Left lung (tissue), 10 donors: Measurements from ENCODE around the gene ZMAT5. TPM values are rescaled to one million over a fixed set of nuclear protein-coding genes. Genes with fewer than 3 reads are reported as not detected.
A peak's percentile ranks its signal among the peaks of the same experiment; 100 is the strongest.

Experiments
- ATAC-seq: fragments of 200-7000 bp; cut with Tn5 transposase; one replicate; pipeline ENCODE4 v1.9.1; 2020; ENCODE audit warnings: moderate library complexity
- DNase-seq, 4 donors: peaks; one replicate each; pipeline ENCODE4 v3.0.0-alpha.2; 2013 to 2020
- H3K27ac ChIP-seq, 2 donors: fragments of 200-600 bp; sonication (generic) in 1 of 2; one replicate each; pipeline versions ENCODE4 v1.5.0 to v1.8.0; 2020 to 2021
- H3K27me3 ChIP-seq, 2 donors: fragments of 200-600 bp; sonication (generic) in 1 of 2; one replicate each; pipeline versions ENCODE4 v1.5.0 to v1.8.0; 2020 to 2021
- H3K36me3 ChIP-seq, 2 donors: fragments of 200-600 bp; sonication (generic) in 1 of 2; one replicate each; pipeline versions ENCODE4 v1.5.0 to v1.8.0; 2020 to 2021
- H3K4me1 ChIP-seq, 2 donors: fragments of 200-600 bp; one replicate each; pipeline ENCODE4 v1.8.0; 2021
- H3K4me3 ChIP-seq, 2 donors: fragments of 200-600 bp; sonication (generic) in 1 of 2; one replicate each; pipeline versions ENCODE4 v1.5.0 to v1.8.0; 2020 to 2021; ENCODE audit warnings: mild to moderate bottlenecking in 1 of 2
- H3K9me3 ChIP-seq, 2 donors: fragments of 200-600 bp; sonication (generic) in 1 of 2; one replicate each; pipeline versions ENCODE4 v1.5.0 to v1.8.0; 2020 to 2021
- intact Hi-C, 2 donors: fragments of 100-400 bp; cut with DNase I; formaldehyde crosslinking; loops; one replicate each; pipeline versions ENCODE4 v1.11.2 to v1.14.2; 2022
- polyA plus RNA-seq, 6 donors: library from polyadenylated mRNA; unstranded; fragments of 120-200 nt; gene quantifications; one replicate each; pipeline ENCODE4 v1.2.1, GENCODE V29; 2013; ENCODE audit not compliant: insufficient read length in 6 of 6
- total RNA-seq, 2 donors: library from RNA; stranded (reverse); fragmentation: NEBNext Ultra II Directional; extraction: Animal tissue kit (Norgen Biotek cat#: 25700); gene quantifications; one replicate each; pipeline ENCODE4 v1.2.1, GENCODE V29; 2021
- TF ChIP-seq, protein P1 (sequence below), 2 donors: fragments of 200-600 bp; sonication (generic) in 1 of 2; IDR thresholded peaks; one replicate each; pipeline versions ENCODE4 v1.5.0 to v1.8.0; 2021; ENCODE audit warnings: antibody characterized with exemption in 2 of 2
- donor health status: DM: no; HTN: yes; CAD: no.
- donor health status: DM: no; HTN: no; CAD: no.

The ZMAT5 gene
- total and polyA plus RNA-seq, 8 donors, result 20.3 to 23.3 (median 22.3) TPM

DNA sequence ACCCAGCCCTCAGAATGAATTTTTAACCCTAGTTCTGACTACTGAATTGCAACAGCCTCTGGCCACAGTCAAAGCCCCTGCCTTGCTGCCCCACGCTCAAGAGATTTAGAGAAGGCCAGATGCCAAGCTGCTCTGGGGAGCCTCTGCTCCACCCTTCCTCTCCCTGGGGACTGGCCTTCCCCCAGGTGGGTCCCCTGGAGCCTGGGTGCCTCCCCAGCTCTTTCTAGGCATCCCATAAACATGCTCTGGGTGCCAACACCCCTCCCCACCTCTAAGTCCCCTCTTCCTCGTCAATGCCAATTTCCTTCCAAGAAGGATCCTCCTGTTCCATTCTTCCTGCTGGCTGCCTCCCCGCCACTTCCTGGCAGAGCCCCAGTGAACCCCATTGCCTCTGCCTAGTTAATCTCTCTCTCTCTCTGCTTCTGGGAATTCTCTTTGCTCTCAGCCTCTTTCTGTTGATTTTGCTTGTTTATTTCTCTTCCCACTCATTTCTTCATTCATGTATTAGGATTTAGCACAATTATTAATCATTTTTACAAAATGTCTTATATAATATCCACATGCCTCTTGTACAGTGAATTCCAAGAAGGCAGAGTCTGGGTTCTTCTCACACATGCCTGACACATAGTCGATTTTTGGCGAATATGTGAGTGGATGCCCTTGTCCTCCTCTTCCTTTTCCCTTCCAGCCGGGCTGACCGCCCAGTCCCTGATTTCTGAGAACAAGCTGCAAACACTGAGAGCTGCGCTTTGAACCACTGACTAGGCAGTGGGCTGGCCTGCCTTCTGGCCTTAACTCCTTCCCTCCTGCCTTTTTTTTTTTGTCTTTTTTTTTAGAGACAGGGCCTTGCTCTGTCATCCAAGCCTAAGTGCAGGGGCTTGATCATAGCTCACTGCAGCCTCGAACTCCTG is 17.9 kb upstream of the ZMAT5 start:
- no peaks in the 10 kb centered on the region for H3K9me3 ChIP-seq
- H3K4me1 ChIP-seq, result peaks cover 9 to 19% of the 10 kb centered on the region in 2 donors
- no peak overlapping the region for H3K4me3 ChIP-seq
- intact Hi-C loops, result no loop called here
- peak overlapping the region; percentile 51 to 55 for H3K27ac ChIP-seq
- ATAC-seq (peak; percentile 32), DNase-seq (peak in 2 of 4 donors; percentile 46 to 56)
- H3K27me3 ChIP-seq, result no peaks in the 10 kb centered on the region
- TF ChIP-seq, protein P1, sequence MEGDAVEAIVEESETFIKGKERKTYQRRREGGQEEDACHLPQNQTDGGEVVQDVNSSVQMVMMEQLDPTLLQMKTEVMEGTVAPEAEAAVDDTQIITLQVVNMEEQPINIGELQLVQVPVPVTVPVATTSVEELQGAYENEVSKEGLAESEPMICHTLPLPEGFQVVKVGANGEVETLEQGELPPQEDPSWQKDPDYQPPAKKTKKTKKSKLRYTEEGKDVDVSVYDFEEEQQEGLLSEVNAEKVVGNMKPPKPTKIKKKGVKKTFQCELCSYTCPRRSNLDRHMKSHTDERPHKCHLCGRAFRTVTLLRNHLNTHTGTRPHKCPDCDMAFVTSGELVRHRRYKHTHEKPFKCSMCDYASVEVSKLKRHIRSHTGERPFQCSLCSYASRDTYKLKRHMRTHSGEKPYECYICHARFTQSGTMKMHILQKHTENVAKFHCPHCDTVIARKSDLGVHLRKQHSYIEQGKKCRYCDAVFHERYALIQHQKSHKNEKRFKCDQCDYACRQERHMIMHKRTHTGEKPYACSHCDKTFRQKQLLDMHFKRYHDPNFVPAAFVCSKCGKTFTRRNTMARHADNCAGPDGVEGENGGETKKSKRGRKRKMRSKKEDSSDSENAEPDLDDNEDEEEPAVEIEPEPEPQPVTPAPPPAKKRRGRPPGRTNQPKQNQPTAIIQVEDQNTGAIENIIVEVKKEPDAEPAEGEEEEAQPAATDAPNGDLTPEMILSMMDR (IDR thresholded peaks at IDR 0.05), result no peak
- peaks cover 0 to 35% of the 10 kb centered on the region in 2 donors for H3K36me3 ChIP-seq

DNA sequence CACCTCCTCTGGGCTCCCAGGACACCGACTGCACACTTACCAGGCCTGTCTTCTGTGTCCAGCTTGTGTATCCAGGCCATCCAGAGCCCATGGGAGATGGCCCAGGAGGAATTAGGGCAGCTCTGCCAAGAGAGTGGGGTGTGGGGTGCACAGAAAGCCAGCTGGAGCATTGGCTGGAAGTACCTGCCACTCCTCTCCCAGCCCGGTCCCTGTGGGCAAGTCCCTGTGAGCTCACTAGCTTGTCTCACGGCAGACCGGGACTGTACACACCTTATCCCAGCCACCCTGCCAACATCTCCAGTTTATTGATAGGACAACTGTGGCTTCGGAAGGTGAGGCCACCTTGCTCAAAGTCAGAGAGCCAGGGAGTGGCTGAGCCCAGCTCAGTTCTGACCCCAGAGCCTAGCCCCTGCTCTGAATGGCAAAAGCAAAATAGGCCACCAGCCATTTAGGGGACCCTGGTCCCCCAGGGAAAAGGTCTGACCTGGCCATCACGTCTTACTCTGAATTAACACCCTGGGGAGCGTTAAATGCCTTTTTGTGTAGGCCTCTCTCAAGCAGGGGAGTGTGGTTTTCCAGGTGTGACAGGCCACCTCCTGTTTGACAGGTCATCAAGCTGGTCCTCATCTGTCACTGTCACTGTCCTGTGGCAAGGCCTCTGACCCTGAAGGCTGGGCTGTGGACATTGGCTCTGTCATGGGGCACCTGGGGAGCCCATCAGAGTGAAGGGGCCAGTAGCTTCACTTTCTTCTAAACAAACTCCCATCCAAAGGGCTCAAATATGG is 15.4 kb upstream of the ZMAT5 start:
- Histone ChIP-seq H3K4me3 (no peak overlapping the region), H3K9me3 (no peaks in the 10 kb centered on the region), H3K27me3 (no peaks in the 10 kb centered on the region), H3K36me3 (peaks cover 0 to 10% of the 10 kb centered on the region in 2 donors), H3K4me1 (peaks cover 9 to 19% of the 10 kb centered on the region in 2 donors), H3K27ac (peak overlapping the region in 1 of 2 donors; percentile 31)
- TF ChIP-seq, protein P1 (IDR thresholded peaks at IDR 0.05), result no peak
- intact Hi-C loops, result no loop called here
- ATAC-seq (peak; percentile 90), DNase-seq (peak in 1 of 4 donors; percentile 65)

DNA sequence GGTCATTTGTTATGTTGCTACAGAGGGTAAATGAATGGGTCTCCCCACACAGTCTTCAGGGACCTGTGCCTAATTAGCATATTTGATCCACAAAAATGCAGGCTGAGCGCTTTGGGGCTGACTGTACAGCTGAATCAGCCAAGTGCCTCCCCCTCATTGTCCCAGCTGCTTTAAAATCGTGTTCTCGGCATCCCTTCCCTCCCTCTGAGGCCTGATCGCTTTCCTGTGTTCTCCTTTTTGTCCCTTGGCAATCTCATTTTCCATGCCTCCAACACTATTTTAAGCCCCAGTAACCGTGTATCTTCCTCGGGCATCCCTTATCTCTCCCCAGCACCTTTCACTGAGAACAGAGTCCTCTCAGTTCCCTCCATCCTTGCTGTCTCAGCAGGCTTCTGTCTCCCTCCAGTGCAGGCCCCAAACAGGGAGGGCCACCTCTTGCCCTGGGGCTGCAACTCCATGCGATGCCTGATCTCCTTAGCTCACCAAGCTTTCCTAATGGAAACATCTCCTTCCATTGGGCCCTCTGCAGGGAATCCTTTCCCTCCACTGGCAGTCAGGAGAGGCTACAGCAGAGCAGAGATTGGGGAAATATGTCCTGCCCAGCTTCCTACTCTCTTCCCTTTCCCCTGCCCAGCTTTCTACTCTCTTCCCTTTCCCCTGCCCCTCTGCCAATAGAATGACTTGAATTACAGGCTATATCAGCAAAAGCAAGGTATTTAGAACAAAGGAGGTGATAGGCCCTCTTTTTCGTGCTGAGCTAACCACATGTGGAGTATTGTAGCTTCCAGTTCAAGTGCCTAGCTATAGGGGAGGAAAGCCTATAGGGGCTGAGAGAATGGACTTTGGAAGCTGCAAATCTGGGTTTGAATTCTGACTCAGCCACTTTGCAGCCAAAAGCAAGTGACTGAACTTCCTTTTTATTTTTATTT is 14.2 kb upstream of the ZMAT5 start:
- H3K27ac ChIP-seq, result peak overlapping the region in 1 of 2 donors; percentile 31
- peaks cover 9 to 19% of the 10 kb centered on the region in 2 donors for H3K4me1 ChIP-seq
- DNase-seq (no peak), ATAC-seq (peak; percentile 17)
- H3K9me3 ChIP-seq, result no peaks in the 10 kb centered on the region
- H3K36me3 ChIP-seq, result no peaks in the 10 kb centered on the region
- no peaks in the 10 kb centered on the region for H3K27me3 ChIP-seq
- intact Hi-C loops, result no loop called here
- no peak overlapping the region for H3K4me3 ChIP-seq
- TF ChIP-seq, protein P1 (IDR thresholded peaks at IDR 0.05), result no peak

DNA sequence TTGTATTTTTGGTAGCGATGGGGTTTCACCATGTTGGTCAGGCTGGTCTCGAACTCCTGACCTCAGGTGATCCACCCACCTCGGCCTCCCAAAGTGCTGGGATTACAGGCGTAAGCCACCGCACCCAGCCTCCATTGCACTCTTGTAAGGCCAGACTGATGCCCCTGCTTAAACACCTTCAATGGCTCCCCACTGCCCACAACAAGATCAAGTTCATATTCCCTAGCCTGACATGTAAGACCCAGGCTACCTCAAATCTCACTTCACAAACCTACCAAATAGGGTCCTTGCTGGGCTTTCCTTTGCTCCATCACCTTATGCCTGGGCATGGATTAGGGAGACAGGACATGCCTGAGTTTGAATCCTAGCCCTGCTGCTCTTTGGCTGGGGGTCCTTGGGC is 13.4 kb upstream of the ZMAT5 start:
- ATAC-seq, result no peak
- no peaks in the 10 kb centered on the region for H3K27me3 ChIP-seq
- intact Hi-C loops, result no loop called here
- TF ChIP-seq, protein P1 (IDR thresholded peaks at IDR 0.05), result no peak
- DNase-seq, result no peak
- no peaks in the 10 kb centered on the region for H3K36me3 ChIP-seq
- no peak overlapping the region for H3K27ac ChIP-seq
- H3K4me3 ChIP-seq, result no peak overlapping the region
- H3K4me1 ChIP-seq, result peaks cover 9 to 19% of the 10 kb centered on the region in 2 donors
- H3K9me3 ChIP-seq, result no peaks in the 10 kb centered on the region
